ENCODE measurements around the gene WNK4.

WNK4 gene

DNA sequence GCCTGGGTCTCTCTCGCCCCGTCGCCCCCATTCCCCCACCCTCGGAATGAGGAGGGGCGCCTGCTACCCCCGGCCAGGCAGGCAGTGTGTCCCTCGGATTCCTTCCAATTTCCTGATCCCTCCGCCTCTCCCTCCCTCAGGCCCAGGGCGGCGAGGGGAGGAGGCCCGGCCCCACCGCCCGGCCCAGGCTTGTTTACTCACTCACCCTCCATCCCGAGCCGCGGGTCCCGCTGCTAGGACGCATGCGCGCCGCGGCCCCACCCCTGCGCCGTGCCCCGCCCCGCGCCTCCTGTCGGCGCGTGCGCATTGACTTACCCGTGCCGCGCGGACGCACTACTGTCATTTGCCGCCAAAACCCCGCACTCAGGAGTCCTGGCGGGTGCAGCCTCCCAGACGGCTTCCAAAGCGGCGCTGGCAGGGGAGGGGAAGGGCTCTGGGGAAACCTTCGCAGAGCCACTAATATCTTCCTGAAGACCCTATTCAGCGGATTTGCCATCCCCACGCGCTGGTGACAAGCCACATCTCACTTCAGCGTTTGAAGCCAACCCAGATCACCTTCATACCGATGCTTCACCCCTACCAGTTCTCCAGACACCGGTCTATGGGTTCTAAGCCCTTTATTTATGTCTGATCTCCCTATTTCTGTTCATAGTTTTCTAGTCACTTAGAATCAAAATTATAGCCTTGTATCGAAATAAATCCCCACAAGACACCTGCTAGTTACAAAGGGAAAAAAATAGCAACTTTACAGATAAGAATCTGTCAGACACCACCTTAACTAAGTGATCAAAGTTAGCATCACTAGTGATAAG lies 35.4 kb upstream of the WNK4 start, which contains the start of gene EZH1:
EZH1 (minus strand) TSS at position 235 of the 812 bp plus-strand sequence. CDS start 16,099 bp downstream, outside the sequence.
- TF ChIP-seq, protein P1, sequence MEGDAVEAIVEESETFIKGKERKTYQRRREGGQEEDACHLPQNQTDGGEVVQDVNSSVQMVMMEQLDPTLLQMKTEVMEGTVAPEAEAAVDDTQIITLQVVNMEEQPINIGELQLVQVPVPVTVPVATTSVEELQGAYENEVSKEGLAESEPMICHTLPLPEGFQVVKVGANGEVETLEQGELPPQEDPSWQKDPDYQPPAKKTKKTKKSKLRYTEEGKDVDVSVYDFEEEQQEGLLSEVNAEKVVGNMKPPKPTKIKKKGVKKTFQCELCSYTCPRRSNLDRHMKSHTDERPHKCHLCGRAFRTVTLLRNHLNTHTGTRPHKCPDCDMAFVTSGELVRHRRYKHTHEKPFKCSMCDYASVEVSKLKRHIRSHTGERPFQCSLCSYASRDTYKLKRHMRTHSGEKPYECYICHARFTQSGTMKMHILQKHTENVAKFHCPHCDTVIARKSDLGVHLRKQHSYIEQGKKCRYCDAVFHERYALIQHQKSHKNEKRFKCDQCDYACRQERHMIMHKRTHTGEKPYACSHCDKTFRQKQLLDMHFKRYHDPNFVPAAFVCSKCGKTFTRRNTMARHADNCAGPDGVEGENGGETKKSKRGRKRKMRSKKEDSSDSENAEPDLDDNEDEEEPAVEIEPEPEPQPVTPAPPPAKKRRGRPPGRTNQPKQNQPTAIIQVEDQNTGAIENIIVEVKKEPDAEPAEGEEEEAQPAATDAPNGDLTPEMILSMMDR (IDR thresholded peaks at IDR 0.05; ENCODE audit: poor library complexity, severe bottlenecking), result no peak
- Histone ChIP-seq H3K4me3 (ENCODE audit: severe bottlenecking) (peak within 1 kb of the TSS; percentile 52), H3K4me1 (ENCODE audit: insufficient read depth, poor library complexity, severe bottlenecking) (peaks cover 4% of the 10 kb centered on the region), H3K36me3 (ENCODE audit: low read depth) (peaks cover 4% of the 10 kb centered on the region; the same call in 1 of the 2 replicates), H3K9me3 (ENCODE audit: severe bottlenecking) (no peaks in the 10 kb centered on the region), H3K27ac (ENCODE audit: poor library complexity, severe bottlenecking) (peak within 1 kb of the TSS; percentile 55), H3K27me3 (ENCODE audit: insufficient read depth, poor library complexity, severe bottlenecking) (no peaks in the 10 kb centered on the region)
- peak; percentile 81 for DNase-seq (ENCODE audit: low spot score)
- ATAC-seq (ENCODE audit: low read depth), result peak; percentile 88

- DNase-seq (ENCODE audit: low spot score) (no peak), ATAC-seq (ENCODE audit: low read depth) (no peak)
- Histone ChIP-seq H3K4me3 (ENCODE audit: severe bottlenecking) (no peak overlapping the region), H3K9me3 (ENCODE audit: severe bottlenecking) (no peaks in the 10 kb centered on the region), H3K27ac (ENCODE audit: poor library complexity, severe bottlenecking) (no peak overlapping the region), H3K27me3 (ENCODE audit: insufficient read depth, poor library complexity, severe bottlenecking) (no peaks in the 10 kb centered on the region), H3K4me1 (ENCODE audit: insufficient read depth, poor library complexity, severe bottlenecking) (peaks cover 4% of the 10 kb centered on the region), H3K36me3 (ENCODE audit: low read depth) (no peaks in the 10 kb centered on the region)
- TF ChIP-seq, protein P1 (IDR thresholded peaks at IDR 0.05; ENCODE audit: poor library complexity, severe bottlenecking), result no peak
Measured at GRCh38 chr17:42748202-42748907, 32.1 kb upstream of the WNK4 start.

DNA sequence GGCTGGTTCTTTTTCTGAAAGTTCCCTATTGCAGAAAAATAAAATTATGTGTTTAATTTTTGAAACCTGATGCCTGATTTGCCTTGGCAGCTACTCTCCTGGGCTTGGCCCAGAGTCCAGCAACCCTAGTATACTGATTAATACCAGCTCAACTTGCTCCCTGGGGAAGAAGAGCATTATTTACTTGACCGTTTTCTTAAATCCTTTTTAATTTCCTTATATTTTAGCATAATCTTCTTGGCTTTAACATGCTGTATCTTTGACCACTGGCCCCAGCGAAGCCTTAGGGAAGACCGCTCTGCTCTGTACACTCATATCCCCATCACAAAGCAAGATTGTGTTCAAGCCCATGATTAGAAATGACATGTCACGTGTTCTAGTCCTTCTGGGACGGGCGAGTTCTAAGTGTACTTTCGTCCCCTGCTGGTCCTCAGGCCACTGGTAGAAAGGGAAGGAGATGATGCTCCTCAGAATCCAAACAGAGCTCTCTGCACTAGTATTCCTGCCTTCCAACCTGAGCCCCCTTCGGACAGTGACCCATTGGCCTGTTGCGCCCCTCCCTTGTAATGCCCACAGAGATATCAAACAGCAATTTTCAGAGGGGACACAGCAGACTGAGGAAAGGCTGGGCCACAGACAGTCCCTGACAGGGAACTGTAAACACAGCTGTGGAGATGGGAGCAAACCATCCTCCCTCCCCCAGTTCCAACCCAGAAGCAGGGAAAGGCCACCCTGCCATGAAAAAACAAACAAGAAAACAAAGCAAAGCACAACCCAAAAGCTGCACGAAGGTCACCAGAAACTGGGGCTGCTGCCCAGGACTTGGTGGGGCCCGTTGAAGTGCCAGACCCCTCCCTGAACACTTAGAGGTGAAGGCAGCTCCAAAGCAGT lies 31.3 kb upstream of the WNK4 start:
- H3K4me3 ChIP-seq (ENCODE audit: severe bottlenecking), result no peak overlapping the region
- ATAC-seq (ENCODE audit: low read depth), result no peak
- H3K4me1 ChIP-seq (ENCODE audit: insufficient read depth, poor library complexity, severe bottlenecking), result peaks cover 4% of the 10 kb centered on the region
- H3K27me3 ChIP-seq (ENCODE audit: insufficient read depth, poor library complexity, severe bottlenecking), result no peaks in the 10 kb centered on the region
- H3K9me3 ChIP-seq (ENCODE audit: severe bottlenecking), result no peaks in the 10 kb centered on the region
- H3K36me3 ChIP-seq (ENCODE audit: low read depth), result no peaks in the 10 kb centered on the region
- no peak for DNase-seq (ENCODE audit: low spot score)
- no peak overlapping the region for H3K27ac ChIP-seq (ENCODE audit: poor library complexity, severe bottlenecking)
- TF ChIP-seq, protein P1 (IDR thresholded peaks at IDR 0.05; ENCODE audit: poor library complexity, severe bottlenecking), result no peak

GRCh38 chr17:42750739-42751344 lies 29.6 kb upstream of the WNK4 start:
- no peaks in the 10 kb centered on the region for H3K9me3 ChIP-seq (ENCODE audit: severe bottlenecking)
- no peaks in the 10 kb centered on the region for H3K36me3 ChIP-seq (ENCODE audit: low read depth)
- TF ChIP-seq, protein P1 (IDR thresholded peaks at IDR 0.05; ENCODE audit: poor library complexity, severe bottlenecking), result no peak
- H3K27ac ChIP-seq (ENCODE audit: poor library complexity, severe bottlenecking), result no peak overlapping the region
- H3K4me1 ChIP-seq (ENCODE audit: insufficient read depth, poor library complexity, severe bottlenecking), result no peaks in the 10 kb centered on the region
- no peak overlapping the region for H3K4me3 ChIP-seq (ENCODE audit: severe bottlenecking)
- DNase-seq (ENCODE audit: low spot score) (no peak), ATAC-seq (ENCODE audit: low read depth) (no peak)
- H3K27me3 ChIP-seq (ENCODE audit: insufficient read depth, poor library complexity, severe bottlenecking), result no peaks in the 10 kb centered on the region

All from RWPE2 (cell line).